Subcutaneous abdominal adipose tissue (tissue), 5 donors: ENCODE measurements around the gene MOV10.
A peak's percentile ranks its signal among the peaks of the same experiment; 100 is the strongest.
"Not testable (repeated sequence)": the region's sequence is repeated elsewhere in the genome, so short reads cannot be mapped to it uniquely, and the experiment has no call there.

Source experiments
- H3K27ac ChIP-seq: one replicate; pipeline ENCODE4 v1.7.0; 2013; ENCODE audit warnings: low read depth, mild to moderate bottlenecking, inconsistent platforms, low read length, moderate library complexity
- H3K27me3 ChIP-seq, 5 donors: one replicate each; pipeline ENCODE4 v1.7.0; 2013; ENCODE audit warnings: low read length in 5 of 5, inconsistent platforms in 1 of 5; ENCODE audit not compliant: control insufficient read depth in 5 of 5, insufficient read depth in 4 of 5
- H3K36me3 ChIP-seq, 5 donors: one replicate each; pipeline ENCODE4 v1.7.0; 2013; ENCODE audit warnings: low read length in 5 of 5; ENCODE audit not compliant: control insufficient read depth in 5 of 5, insufficient read depth in 5 of 5
- H3K4me1 ChIP-seq, 5 donors: one replicate each; pipeline ENCODE4 v1.7.0; 2013; ENCODE audit warnings: low read length in 5 of 5, mild to moderate bottlenecking in 3 of 5, moderate library complexity in 1 of 5; ENCODE audit not compliant: control insufficient read depth in 5 of 5, insufficient read depth in 5 of 5
- H3K4me3 ChIP-seq, 5 donors: one replicate each; pipeline ENCODE4 v1.7.0; 2013; ENCODE audit warnings: low read length in 5 of 5, low read depth in 1 of 5
- H3K9ac ChIP-seq, 5 donors: one replicate each; pipeline ENCODE4 v1.7.0; 2013; ENCODE audit warnings: low read length in 5 of 5, mild to moderate bottlenecking in 4 of 5, moderate library complexity in 3 of 5
- H3K9me3 ChIP-seq, 5 donors: one replicate each; pipeline ENCODE4 v1.7.0; 2013; ENCODE audit warnings: low read length in 5 of 5; ENCODE audit not compliant: control insufficient read depth in 5 of 5
- donor health status: healthy.
- donor health status: healthy.
- donor health status: healthy.
- donor health status: healthy.
- donor health status: healthy.

Gene MOV10

GRCh38 chr1:112727716-112728115, 53.3 kb downstream of the MOV10 start:
- Histone ChIP-seq H3K36me3 (no peaks in the 10 kb centered on the region), H3K4me1 (peaks cover 0 to 8% (median 5%) of the 10 kb centered on the region in 5 donors), H3K9me3 (no peaks in the 10 kb centered on the region), H3K27ac (no peak overlapping the region), H3K9ac (no peak overlapping the region), H3K27me3 (peaks cover 5 to 8% (median 5%) of the 10 kb centered on the region in 5 donors), H3K4me3 (no peak overlapping the region)

GRCh38 chr1:112728306-112728971, 54.0 kb downstream of the MOV10 start:
- not testable (repeated sequence) for H3K9me3 ChIP-seq, H3K4me3 ChIP-seq, H3K27me3 ChIP-seq

GRCh38 chr1:112729011-112729410, 54.6 kb downstream of the MOV10 start:
- not testable (repeated sequence) for H3K27me3 ChIP-seq, H3K4me3 ChIP-seq, H3K9ac ChIP-seq, H3K9me3 ChIP-seq, H3K4me1 ChIP-seq, H3K27ac ChIP-seq, H3K36me3 ChIP-seq

More at GRCh38 chr1:112728306-112728971, 54.0 kb downstream of the MOV10 start:
- not testable (repeated sequence) for H3K4me1 ChIP-seq, H3K36me3 ChIP-seq, H3K9ac ChIP-seq, H3K27ac ChIP-seq

DNA sequence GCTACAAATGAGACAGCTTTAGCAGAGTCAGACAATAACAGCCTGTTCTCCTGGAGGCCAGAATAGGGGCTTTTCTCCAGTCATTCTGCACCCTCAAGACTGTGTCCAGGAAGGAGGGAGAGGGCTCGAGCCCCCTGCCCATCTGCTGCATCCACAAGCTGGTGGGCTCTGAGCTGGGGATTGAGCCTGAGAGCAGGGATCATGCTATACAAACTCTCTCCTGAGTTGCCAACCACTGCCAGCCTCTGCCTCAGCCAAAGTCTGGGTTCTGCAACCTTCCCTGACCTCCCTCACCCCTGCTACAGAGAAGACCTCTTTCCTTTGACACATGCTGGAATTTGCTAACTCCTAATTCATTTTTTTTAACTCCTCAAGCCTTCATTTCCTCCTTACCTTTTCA, 55.5 kb downstream of the MOV10 start:
- Histone ChIP-seq H3K27me3 (peaks cover 0 to 3% (median 0%) of the 10 kb centered on the region in 5 donors), H3K27ac (no peak overlapping the region), H3K9me3 (no peaks in the 10 kb centered on the region), H3K4me1 (no peaks in the 10 kb centered on the region), H3K9ac (no peak overlapping the region), H3K4me3 (no peak overlapping the region), H3K36me3 (no peaks in the 10 kb centered on the region)

DNA sequence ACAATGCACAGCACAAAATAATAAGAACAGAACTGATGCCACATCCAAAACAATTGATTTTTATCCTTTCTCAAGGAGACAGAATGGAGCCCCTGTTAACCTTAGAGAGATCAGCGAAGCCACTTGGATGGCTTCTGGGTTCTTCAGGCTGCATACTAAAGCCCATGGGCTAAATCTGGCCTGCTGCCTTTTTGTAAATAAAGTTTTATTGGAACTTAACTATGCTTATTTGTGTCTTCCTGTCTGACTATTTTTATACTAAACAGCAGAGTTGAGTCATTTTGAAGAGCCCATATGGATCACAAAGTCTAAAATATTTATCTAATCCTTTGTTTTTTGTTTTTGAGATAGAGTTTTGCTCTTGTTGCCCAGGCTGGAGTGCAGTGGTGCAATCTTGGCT, 57.0 kb downstream of the MOV10 start:
- H3K27me3 ChIP-seq = peaks cover 0 to 3% (median 0%) of the 10 kb centered on the region in 5 donors

GRCh38 chr1:112735752-112736151, 61.3 kb downstream of the MOV10 start:
- no peaks in the 10 kb centered on the region for H3K36me3 ChIP-seq
- peaks cover 0 to 3% (median 0%) of the 10 kb centered on the region in 5 donors for H3K27me3 ChIP-seq
- no peaks in the 10 kb centered on the region for H3K4me1 ChIP-seq
- no peak overlapping the region for H3K4me3 ChIP-seq
- peaks cover 0 to 2% (median 0%) of the 10 kb centered on the region in 5 donors for H3K9me3 ChIP-seq
- H3K27ac ChIP-seq = no peak overlapping the region
- no peak overlapping the region for H3K9ac ChIP-seq

More for the DNA sequence above, 57.0 kb downstream of the MOV10 start:
- no peaks in the 10 kb centered on the region for H3K4me1 ChIP-seq
- H3K36me3 ChIP-seq = no peaks in the 10 kb centered on the region
- no peak overlapping the region for H3K9ac ChIP-seq
- no peaks in the 10 kb centered on the region for H3K9me3 ChIP-seq
- H3K4me3 ChIP-seq = no peak overlapping the region
- no peak overlapping the region for H3K27ac ChIP-seq

- no peak overlapping the region for H3K27ac ChIP-seq
- peaks cover 0 to 11% (median 4%) of the 10 kb centered on the region in 5 donors for H3K27me3 ChIP-seq
- H3K9me3 ChIP-seq = peaks cover 0 to 2% (median 0%) of the 10 kb centered on the region in 5 donors
- H3K36me3 ChIP-seq = no peaks in the 10 kb centered on the region
- H3K4me3 ChIP-seq = no peak overlapping the region
- H3K9ac ChIP-seq = no peak overlapping the region
- no peaks in the 10 kb centered on the region for H3K4me1 ChIP-seq
These were observed 63.1 kb downstream of the MOV10 start for GRCh38 chr1:112737573-112737972.

- Histone ChIP-seq H3K27ac (no peak overlapping the region), H3K27me3 (peaks cover 0 to 28% (median 13%) of the 10 kb centered on the region in 5 donors), H3K9me3 (peaks cover 0 to 2% (median 0%) of the 10 kb centered on the region in 5 donors), H3K36me3 (no peaks in the 10 kb centered on the region), H3K9ac (no peak overlapping the region), H3K4me1 (peaks cover 0 to 13% (median 9%) of the 10 kb centered on the region in 5 donors), H3K4me3 (peak overlapping the region in 4 of 5 donors; percentile 40 to 49 (median 44))
These were observed 68.9 kb downstream of the MOV10 start for GRCh38 chr1:112743174-112744008.

GRCh38 chr1:112744009-112744578, 69.6 kb downstream of the MOV10 start:
- H3K36me3 ChIP-seq = no peaks in the 10 kb centered on the region
- peaks cover 0 to 28% (median 13%) of the 10 kb centered on the region in 5 donors for H3K27me3 ChIP-seq
- H3K4me1 ChIP-seq = peaks cover 0 to 13% (median 9%) of the 10 kb centered on the region in 5 donors
- no peak overlapping the region for H3K9ac ChIP-seq
- H3K27ac ChIP-seq = no peak overlapping the region
- peaks cover 0 to 2% (median 0%) of the 10 kb centered on the region in 5 donors for H3K9me3 ChIP-seq
- peak overlapping the region in 4 of 5 donors; percentile 40 to 49 (median 44) for H3K4me3 ChIP-seq

DNA sequence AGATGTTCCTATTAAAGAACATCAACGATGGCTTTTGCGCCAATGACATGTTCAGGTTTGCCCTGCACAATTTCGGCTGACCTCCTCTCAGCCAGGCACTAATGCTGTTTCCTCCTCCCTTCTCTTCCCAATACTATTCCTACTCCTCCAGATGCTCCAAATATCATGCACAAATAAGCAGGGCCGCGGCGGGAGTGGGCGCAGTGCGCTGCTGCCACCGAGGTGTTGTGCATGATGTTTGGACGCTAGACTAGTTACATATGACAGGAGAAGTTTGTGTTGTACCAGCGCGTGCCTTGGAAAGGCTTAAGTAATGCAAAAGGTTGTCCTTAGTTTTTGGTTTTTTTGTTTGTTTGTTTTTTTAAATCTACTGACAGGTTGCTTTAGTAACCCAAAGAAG, 73.9 kb downstream of the MOV10 start:
- Histone ChIP-seq H3K27me3 (peaks cover 0 to 16% (median 13%) of the 10 kb centered on the region in 5 donors), H3K36me3 (no peaks in the 10 kb centered on the region), H3K4me3 (no peak overlapping the region), H3K27ac (no peak overlapping the region), H3K9ac (no peak overlapping the region), H3K4me1 (peaks cover 0 to 12% (median 9%) of the 10 kb centered on the region in 5 donors), H3K9me3 (no peaks in the 10 kb centered on the region)
